NT2/D1 (cell line): ENCODE measurements around the gene FSTL4.

Experiments
- DNase-seq: peaks from one replicate; pipeline ENCODE4 v3.0.0-alpha.2; 2011; ENCODE audit warnings: low read depth, low spot score
- H3K27me3 ChIP-seq: 2 replicates; pipeline ENCODE4 v1.6.0; 2011; ENCODE audit warnings: mild to moderate bottlenecking; ENCODE audit not compliant: insufficient read length, insufficient read depth
- H3K36me3 ChIP-seq: 2 replicates; pipeline ENCODE4 v1.6.1; 2011; ENCODE audit warnings: mild to moderate bottlenecking, low read length, mixed read lengths; ENCODE audit not compliant: insufficient read depth, insufficient read length
- H3K4me1 ChIP-seq: 2 replicates; pipeline ENCODE4 v1.5.1; 2011; ENCODE audit not compliant: insufficient read depth, insufficient read length
- H3K4me3 ChIP-seq: 2 replicates; pipeline ENCODE4 v1.5.1; 2011; ENCODE audit warnings: low read depth; ENCODE audit not compliant: insufficient read length
- H3K9ac ChIP-seq: 2 replicates; pipeline ENCODE4 v1.6.0; 2011; ENCODE audit warnings: low read depth; ENCODE audit not compliant: insufficient read length
- H3K9me3 ChIP-seq: 2 replicates; pipeline ENCODE4 v1.5.1; 2011; ENCODE audit warnings: mild to moderate bottlenecking, low read length; ENCODE audit not compliant: insufficient read depth
- SUZ12 ChIP-seq: IDR thresholded peaks from 2 replicates; pipeline ENCODE4 v1.6.1; 2011; ENCODE audit not compliant: insufficient read length, insufficient read depth; ENCODE audit errors: extremely low read depth
- YY1 ChIP-seq: IDR thresholded peaks from 2 replicates; pipeline ENCODE4 v1.6.1; 2011; ENCODE audit not compliant: insufficient read length, insufficient read depth
- ZNF274 ChIP-seq: IDR thresholded peaks from 2 replicates; pipeline ENCODE4 v1.6.1; 2011; ENCODE audit warnings: mild to moderate bottlenecking, low read depth, low read length

FSTL4 gene

DNA sequence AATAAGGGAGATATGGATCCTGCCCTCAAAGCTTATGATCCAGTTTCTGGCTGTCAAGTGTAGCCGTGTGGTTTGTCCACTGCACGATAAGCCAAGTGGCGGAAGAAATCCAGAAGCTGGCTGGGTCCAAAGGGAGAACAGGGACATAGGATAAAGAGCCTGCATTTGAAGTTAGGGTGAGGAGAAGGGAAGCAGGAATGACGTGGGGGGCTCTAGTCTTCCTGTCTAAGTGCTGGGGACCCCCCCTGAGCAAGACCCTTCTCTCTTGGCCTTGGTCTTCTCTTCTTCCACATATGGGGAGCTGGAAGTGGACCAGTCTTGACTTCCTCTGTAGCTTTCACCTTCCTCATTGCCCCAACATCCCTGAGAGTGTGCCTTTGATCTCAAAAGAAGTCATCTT, 186.6 kb downstream of the FSTL4 start:
- H3K27me3 ChIP-seq, result peaks cover 20% of the 10 kb centered on the region
- TF ChIP-seq SUZ12 (no peak), ZNF274 (no peak), YY1 (no peak)
- H3K9me3 ChIP-seq, result no peaks in the 10 kb centered on the region
- no peak overlapping the region for H3K9ac ChIP-seq
- DNase-seq, result no peak
- H3K4me3 ChIP-seq, result no peak overlapping the region
- peaks cover 22% of the 10 kb centered on the region for H3K4me1 ChIP-seq
- H3K36me3 ChIP-seq, result no peaks in the 10 kb centered on the region

DNA sequence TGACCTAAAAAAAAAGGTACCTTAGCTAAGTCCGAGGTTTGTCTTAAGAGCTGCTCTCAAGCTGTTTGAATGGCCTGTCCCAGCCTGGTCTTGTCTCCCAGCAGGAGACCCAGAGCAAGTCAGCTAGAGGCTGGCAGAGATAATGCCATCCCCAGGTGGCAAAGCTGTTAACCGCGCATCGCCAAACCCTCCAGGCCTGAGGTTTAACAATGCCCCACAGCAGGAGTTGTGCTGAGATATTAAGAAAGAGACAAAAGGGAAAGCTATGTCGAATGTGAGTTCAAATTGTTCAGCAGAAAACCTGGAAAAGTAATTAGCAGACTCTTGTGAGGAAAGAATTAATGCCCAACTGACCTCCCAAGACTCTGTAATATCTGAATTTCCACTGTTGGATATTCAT, 187.1 kb downstream of the FSTL4 start:
- no peak for TF ChIP-seq SUZ12
- no peak for TF ChIP-seq YY1
- no peak for TF ChIP-seq ZNF274
- peaks cover 20% of the 10 kb centered on the region for H3K27me3 ChIP-seq

DNA sequence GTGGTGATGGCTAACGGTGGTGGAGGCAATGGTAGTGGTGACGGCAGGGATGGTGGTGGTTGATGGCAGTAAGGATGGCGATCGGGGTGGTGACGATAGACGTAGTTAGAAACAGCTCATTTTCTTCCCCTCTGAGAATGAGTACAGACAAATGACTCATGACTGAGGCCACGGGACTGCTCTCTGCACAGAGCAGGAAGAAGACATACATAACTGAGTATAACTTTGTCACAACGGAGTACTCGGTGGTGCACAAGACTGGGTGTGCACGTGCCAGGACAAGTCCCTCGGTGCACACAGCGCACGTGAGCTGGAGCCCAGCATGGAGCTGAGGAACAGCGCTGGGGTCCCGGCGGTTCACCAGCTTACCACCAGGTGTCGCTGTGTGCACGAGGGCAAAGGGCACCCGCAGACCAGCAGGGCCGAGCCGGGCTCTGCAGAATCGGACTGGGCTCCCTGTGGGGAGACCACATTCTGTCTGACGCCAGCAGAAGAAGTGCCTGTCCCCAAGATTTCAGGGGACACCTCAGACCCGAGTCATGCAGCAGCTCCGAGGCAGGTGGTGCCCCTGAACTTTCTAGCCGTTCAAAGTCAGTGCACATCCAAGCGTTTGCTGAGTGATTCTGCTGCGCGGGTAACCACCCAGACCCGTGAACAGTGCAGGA, 188.6 kb downstream of the FSTL4 start:
- Histone ChIP-seq H3K9ac (peak overlapping the region; percentile 8), H3K4me3 (no peak overlapping the region), H3K27me3 (peaks cover 20% of the 10 kb centered on the region), H3K36me3 (no peaks in the 10 kb centered on the region), H3K4me1 (peaks cover 22% of the 10 kb centered on the region), H3K9me3 (no peaks in the 10 kb centered on the region)
- TF ChIP-seq SUZ12 (no peak), ZNF274 (no peak), YY1 (no peak)
- peak; percentile 40 for DNase-seq

More for the DNA sequence above, 187.1 kb downstream of the FSTL4 start:
- Histone ChIP-seq H3K9me3 (no peaks in the 10 kb centered on the region), H3K4me1 (peaks cover 22% of the 10 kb centered on the region), H3K36me3 (no peaks in the 10 kb centered on the region), H3K4me3 (no peak overlapping the region), H3K9ac (no peak overlapping the region)
- DNase-seq, result peak; percentile 54

DNA sequence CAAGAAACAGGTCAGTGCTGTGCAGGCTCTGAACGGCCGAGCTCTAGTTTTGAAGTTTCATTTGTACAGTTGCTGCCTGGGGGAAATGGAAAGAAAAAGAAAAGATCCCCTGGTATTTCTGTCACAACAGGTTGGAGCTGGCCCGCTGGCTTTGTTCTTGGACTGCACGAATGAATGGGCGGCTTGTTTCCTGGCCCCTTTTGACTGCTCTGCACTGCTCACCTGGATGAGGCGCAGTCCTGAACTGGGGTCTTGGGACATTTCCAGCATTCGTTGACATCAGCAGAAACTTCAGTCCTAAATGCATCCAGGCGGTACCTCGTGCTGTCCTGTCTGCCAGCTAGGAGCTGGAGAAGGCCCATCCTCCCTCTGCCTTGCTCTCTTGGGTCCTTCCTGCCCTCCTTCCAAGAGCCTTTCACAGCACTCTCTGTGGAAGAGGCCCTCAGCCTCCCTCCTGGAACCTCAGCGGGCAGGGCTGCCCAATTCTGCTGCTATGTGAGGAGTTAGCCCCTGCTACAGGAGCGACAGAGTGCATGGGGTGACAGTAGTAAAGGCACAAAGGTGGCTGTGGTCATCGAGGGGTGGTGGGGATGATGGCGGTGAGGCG, 189.2 kb downstream of the FSTL4 start:
- no peak overlapping the region for H3K4me3 ChIP-seq
- H3K4me1 ChIP-seq, result peaks cover 19% of the 10 kb centered on the region
- H3K27me3 ChIP-seq, result peaks cover 20% of the 10 kb centered on the region
- no peak for DNase-seq
- TF ChIP-seq ZNF274, result no peak
- TF ChIP-seq SUZ12, result no peak
- TF ChIP-seq YY1, result no peak
- H3K9ac ChIP-seq, result no peak overlapping the region
- no peaks in the 10 kb centered on the region for H3K9me3 ChIP-seq
- no peaks in the 10 kb centered on the region for H3K36me3 ChIP-seq

DNA sequence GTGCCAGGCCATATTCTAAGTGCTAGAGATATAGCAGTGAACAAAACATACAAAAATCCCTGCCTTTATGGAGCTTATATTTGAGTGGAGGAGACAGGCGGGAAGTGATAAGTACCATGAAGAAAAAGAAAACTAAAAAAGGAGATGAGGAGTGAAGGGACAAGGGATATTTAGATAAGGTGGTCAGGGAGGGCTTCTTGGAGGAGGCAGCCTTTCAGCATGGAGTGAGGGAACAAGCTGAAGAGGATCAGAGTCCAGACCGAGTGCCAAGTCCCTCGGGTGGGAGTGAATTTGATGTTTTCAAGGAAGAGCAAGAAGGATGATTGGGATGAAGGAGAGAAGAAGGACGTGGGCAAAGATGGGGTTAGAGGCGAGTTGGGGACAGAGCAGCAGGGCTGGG, 190.5 kb downstream of the FSTL4 start:
- Histone ChIP-seq H3K4me3 (no peak overlapping the region), H3K9ac (no peak overlapping the region), H3K4me1 (peaks cover 15% of the 10 kb centered on the region), H3K36me3 (no peaks in the 10 kb centered on the region), H3K9me3 (no peaks in the 10 kb centered on the region), H3K27me3 (peaks cover 20% of the 10 kb centered on the region)
- no peak for TF ChIP-seq SUZ12
- no peak for TF ChIP-seq YY1
- TF ChIP-seq ZNF274, result no peak
- no peak for DNase-seq

DNA sequence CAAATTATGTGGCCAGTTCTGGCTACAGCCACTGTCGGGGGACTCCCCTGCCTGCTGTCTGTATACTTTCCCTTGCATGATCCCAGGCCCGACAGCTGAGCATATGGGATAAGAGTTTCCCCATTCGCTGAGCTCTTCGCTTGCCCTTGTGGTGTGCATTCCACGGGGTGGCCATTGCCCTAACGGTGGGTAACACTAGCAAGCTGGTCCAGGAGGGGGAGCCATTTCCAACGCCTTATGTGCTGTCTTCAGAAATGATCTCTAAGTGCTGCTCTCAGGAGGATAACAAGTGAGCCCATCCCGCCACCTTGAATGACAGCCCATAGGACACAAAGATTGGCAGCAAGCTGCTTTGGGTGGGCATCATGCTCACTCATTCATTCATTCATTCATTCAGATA, 190.9 kb downstream of the FSTL4 start:
- no peak for DNase-seq
- TF ChIP-seq YY1 (no peak), ZNF274 (no peak)
- H3K36me3 ChIP-seq, result no peaks in the 10 kb centered on the region
- peaks cover 20% of the 10 kb centered on the region for H3K27me3 ChIP-seq
- no peak overlapping the region for H3K4me3 ChIP-seq
- H3K9me3 ChIP-seq, result no peaks in the 10 kb centered on the region
- peaks cover 14% of the 10 kb centered on the region for H3K4me1 ChIP-seq
- H3K9ac ChIP-seq, result no peak overlapping the region

DNA sequence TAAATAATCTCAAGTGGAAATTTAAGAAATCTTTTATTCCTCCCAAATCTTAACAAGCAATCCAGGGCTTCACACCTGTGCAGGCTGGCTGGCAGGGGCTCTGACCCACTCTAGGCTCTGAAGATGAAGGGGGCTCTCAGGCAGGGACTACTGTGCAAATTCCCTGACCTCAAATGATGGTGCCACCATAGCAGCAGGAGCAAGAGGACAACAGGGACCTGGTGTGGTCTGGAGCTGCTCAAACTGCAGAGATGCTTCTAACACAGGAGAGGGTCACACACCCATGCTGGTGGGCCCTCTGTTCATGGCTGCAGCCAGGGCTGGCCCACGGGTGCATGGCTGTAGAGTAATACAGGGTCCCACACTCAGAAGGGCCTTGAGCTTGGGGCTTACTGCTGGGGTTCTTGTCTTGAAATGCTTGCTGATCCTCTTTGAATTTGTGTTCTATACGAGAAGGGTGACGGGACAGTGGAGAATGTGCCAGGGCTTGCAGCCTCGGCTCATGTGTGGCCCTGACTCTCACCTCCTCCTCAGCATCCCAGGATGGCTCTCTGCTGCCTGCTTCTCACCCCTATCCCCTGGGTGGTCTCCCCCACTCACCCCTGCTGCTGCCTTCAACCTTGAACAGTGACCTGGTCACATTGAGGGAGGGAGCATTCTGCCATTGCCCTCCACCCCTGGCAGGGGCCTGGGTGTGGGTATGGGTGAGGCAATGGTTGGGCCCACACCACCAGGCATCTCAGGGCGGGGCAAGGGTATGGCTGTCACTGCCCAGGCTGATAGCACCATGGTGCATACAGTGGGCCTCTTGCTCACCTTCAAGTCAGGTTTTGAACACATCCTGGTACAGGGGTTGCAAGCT, 191.7 kb downstream of the FSTL4 start:
- H3K36me3 ChIP-seq, result no peaks in the 10 kb centered on the region
- H3K9me3 ChIP-seq, result no peaks in the 10 kb centered on the region
- TF ChIP-seq ZNF274 (no peak), SUZ12 (no peak), YY1 (no peak)
- DNase-seq, result no peak
- H3K9ac ChIP-seq, result no peak overlapping the region
- peaks cover 20% of the 10 kb centered on the region for H3K27me3 ChIP-seq
- H3K4me1 ChIP-seq, result peaks cover 7% of the 10 kb centered on the region
- no peak overlapping the region for H3K4me3 ChIP-seq
